SK-N-SH (cell line): ENCODE data around the gene CX3CR1. TPM values are rescaled to one million over a fixed set of nuclear protein-coding genes. Genes with fewer than 3 reads are reported as not detected.

ENCODE experiments used
- CTCF ChIA-PET: fragments of 300-600, 350-600 bp; formaldehyde crosslinking; extraction: SDS; loops from one replicate; lab custom pipeline; 2021; lab: Yijun Ruan, JAX
- POLR2A ChIA-PET: fragments of 350-600 bp; sonication (Branson Sonifier 250); formaldehyde crosslinking; extraction: SDS; loops from one replicate; lab custom pipeline; 2020; ENCODE audit warnings: antibody characterized with exemption, inconsistent platforms; lab: Yijun Ruan, JAX
- DNase-seq: peaks from one replicate; pipeline ENCODE4 v3.0.0; 2012
- H2AFZ ChIP-seq: fragments of 200-600 bp; sonication (generic); 2 replicates; pipeline ENCODE4 v1.8.1; 2016; ENCODE audit warnings: antibody characterized with exemption, mild to moderate bottlenecking, low read depth
- H3F3A ChIP-seq: fragments of 200-600 bp; sonication (generic); replicated peaks from 2 replicates; pipeline ENCODE3; 2016; ENCODE audit warnings: antibody characterized with exemption, mild to moderate bottlenecking; ENCODE audit not compliant: insufficient read depth
- H3K27ac ChIP-seq, 2 experiments: fragments of 200-500 bp in 1 of 2; fragments of 200-600 bp in 1 of 2; sonication (Bioruptor generic) in 1 of 2; sonication (generic), shearing (Covaris generic) in 1 of 2; 2 replicates each; pipeline versions ENCODE4 v1.5.1 to v1.6.1; 2014 to 2016; ENCODE audit warnings: low read depth in 2 of 2, inconsistent platforms in 1 of 2, low read length in 1 of 2, mild to moderate bottlenecking in 1 of 2, mixed read lengths in 1 of 2
- H3K27me3 ChIP-seq: fragments of 200-600 bp; sonication (generic), shearing (Covaris generic); 2 replicates; pipeline ENCODE4 v1.6.1; 2016; ENCODE audit warnings: mixed run types; ENCODE audit not compliant: insufficient read depth
- H3K36me3 ChIP-seq, 2 experiments: fragments of 200-500 bp in 1 of 2; fragments of 200-600 bp in 1 of 2; sonication (Bioruptor generic) in 1 of 2; sonication (generic) in 1 of 2; replicated peaks in 1 of 2; 2 replicates each; pipeline versions ENCODE3 to v1.5.1; 2014 to 2016; ENCODE audit warnings: low read length in 1 of 2, mild to moderate bottlenecking in 1 of 2; ENCODE audit not compliant: insufficient read depth in 2 of 2, control insufficient read depth in 1 of 2
- H3K4me1 ChIP-seq, 2 experiments: fragments of 200-500 bp in 1 of 2; fragments of 200-600 bp in 1 of 2; sonication (Bioruptor generic) in 1 of 2; sonication (generic), shearing (Covaris generic) in 1 of 2; 2 replicates each; pipeline versions ENCODE4 v1.5.1 to v1.6.1; 2014 to 2016; ENCODE audit warnings: low read depth in 1 of 2, low read length in 1 of 2, mixed run types in 1 of 2; ENCODE audit not compliant: insufficient read depth in 2 of 2, control insufficient read depth in 1 of 2
- H3K4me2 ChIP-seq: fragments of 200-600 bp; sonication (generic), shearing (Covaris generic); 2 replicates; pipeline ENCODE4 v1.6.1; 2017; ENCODE audit warnings: mixed run types
- H3K4me3 ChIP-seq, 2 experiments: fragments of 200-500 bp in 1 of 2; fragments of 200-600 bp in 1 of 2; sonication (Bioruptor generic) in 1 of 2; sonication (generic), shearing (Covaris generic) in 1 of 2; 2 replicates each; pipeline versions ENCODE4 v1.5.1 to v1.8.1; 2014 to 2016; ENCODE audit warnings: low read depth in 2 of 2, inconsistent platforms in 1 of 2, low read length in 1 of 2, mild to moderate bottlenecking in 1 of 2, mixed read lengths in 1 of 2, moderate library complexity in 1 of 2
- H3K79me2 ChIP-seq: fragments of 200-600 bp; sonication (generic); 2 replicates; pipeline ENCODE4 v1.8.1; 2017; ENCODE audit warnings: mild to moderate bottlenecking; ENCODE audit not compliant: insufficient read depth
- H3K9ac ChIP-seq: fragments of 200-600 bp; sonication (generic); 2 replicates; pipeline ENCODE4 v1.6.1; 2017; ENCODE audit warnings: mixed run types
- H3K9me2 ChIP-seq: fragments of 200-600 bp; sonication (generic); 2 replicates; pipeline ENCODE4 v1.6.1; 2017; ENCODE audit warnings: mixed run types
- H3K9me3 ChIP-seq: fragments of 200-600 bp; sonication (generic); 2 replicates; pipeline ENCODE4 v1.6.1; 2017; ENCODE audit warnings: mixed run types, mild to moderate bottlenecking, moderate library complexity
- H4K20me1 ChIP-seq: fragments of 200-600 bp; sonication (generic); 2 replicates; pipeline ENCODE4 v1.6.1; 2017; ENCODE audit warnings: mild to moderate bottlenecking, mixed run types; ENCODE audit not compliant: insufficient read depth
- EP300 ChIP-seq, 2 experiments: IDR thresholded peaks; 2 replicates each; pipeline versions ENCODE4 v1.4.0 to v1.6.1; 2012; ENCODE audit warnings: borderline replicate concordance in 1 of 2, low read depth in 1 of 2, low read length in 1 of 2
- FOXJ3 ChIP-seq: sonication (generic); formaldehyde crosslinking; IDR thresholded peaks from 2 replicates; pipeline ENCODE4 v1.5.1; 2020; ENCODE audit warnings: mild to moderate bottlenecking, missing genetic modification reagents
- FOXM1 ChIP-seq: IDR thresholded peaks from 2 replicates; pipeline ENCODE4 v1.4.0; 2012; ENCODE audit warnings: low read depth, mild to moderate bottlenecking
- MAX ChIP-seq: IDR thresholded peaks from 2 replicates; pipeline ENCODE4 v1.4.0; 2012; ENCODE audit warnings: low read depth
- MEF2A ChIP-seq: IDR thresholded peaks from 2 replicates; pipeline ENCODE4 v1.4.0; 2012; ENCODE audit warnings: low read depth, borderline replicate concordance
- MXI1 ChIP-seq: IDR thresholded peaks from 2 replicates; pipeline ENCODE4 v1.6.1; 2012; ENCODE audit warnings: mild to moderate bottlenecking, low read depth, low read length, improper control_type of control experiment
- NFIC ChIP-seq: IDR thresholded peaks from 2 replicates; pipeline ENCODE4 v1.4.0; 2012; ENCODE audit warnings: borderline replicate concordance
- RCOR1 ChIP-seq: fragments of 150-350 bp; IDR thresholded peaks from 2 replicates; pipeline ENCODE4 v1.6.1; 2017; ENCODE audit warnings: antibody characterized with exemption, low read length
- RXRA ChIP-seq: IDR thresholded peaks from 2 replicates; pipeline ENCODE4 v1.4.0; 2012; ENCODE audit warnings: low read depth, mild to moderate bottlenecking, borderline replicate concordance
- SIN3A ChIP-seq: IDR thresholded peaks from 2 replicates; pipeline ENCODE4 v1.6.1; 2012; ENCODE audit warnings: low read depth, mild to moderate bottlenecking, low read length, moderate library complexity, borderline replicate concordance
- TEAD4 ChIP-seq: IDR thresholded peaks from 2 replicates; pipeline ENCODE4 v1.4.0; 2012; ENCODE audit warnings: mild to moderate bottlenecking, borderline replicate concordance; ENCODE audit not compliant: insufficient read depth
- USF1 ChIP-seq: IDR thresholded peaks from 2 replicates; pipeline ENCODE4 v1.4.0; 2012; ENCODE audit warnings: low read depth, borderline replicate concordance
- USF2 ChIP-seq: fragments of 150-350 bp; IDR thresholded peaks from 2 replicates; pipeline ENCODE4 v1.6.1; 2017; ENCODE audit warnings: antibody characterized with exemption, low read length, low read depth, borderline replicate concordance
- ZBTB33 ChIP-seq: IDR thresholded peaks from 2 replicates; pipeline ENCODE4 v1.4.0; 2012; ENCODE audit warnings: low read depth, borderline replicate concordance
- WGBS: methylation state at CpG from one replicate; pipeline ENCODE4 v1.1.6; 2017; ENCODE audit warnings: low lambda C conversion rate; 5-methylcytosine and 5-hydroxymethylcytosine counted together
- polyA plus RNA-seq, 3 experiments: library from polyadenylated mRNA; depleted of rRNA; stranded (reverse); fragments of >200 nt; gene quantifications; 2 replicates each; pipeline ENCODE4 v1.2.3, GENCODE V29; 2012

CX3CR1 gene
- polyA plus RNA-seq, 1 of the 3 experiments (the other 2 are of a cell fraction): not detected

GRCh38 chr3:39272191-39272590, 7.6 kb downstream of the CX3CR1 start:
- peaks cover 8% of the 10 kb centered on the region; the same call in 1 of the 2 replicates for H3K27me3 ChIP-seq
- no peak overlapping the region for H3K4me2 ChIP-seq
- no peaks in the 10 kb centered on the region for H3K36me3 ChIP-seq
- no peak overlapping the region for H3K27ac ChIP-seq
- TF ChIP-seq USF1 (no peak), TEAD4 (no peak), SIN3A (no peak), MEF2A (no peak), FOXM1 (no peak), MXI1 (no peak), RXRA (no peak), MAX (no peak), NFIC (no peak), ZBTB33 (no peak), FOXJ3 (CRISPR knock-in tag) (no peak), EP300 (IDR thresholded peaks at IDR 0.05; ENCODE audit: borderline replicate concordance in 1 of 2, low read depth in 1 of 2, low read length in 1 of 2) (no peak), RCOR1 (no peak), USF2 (no peak)
- H3K4me3 ChIP-seq: no peak overlapping the region
- H3F3A ChIP-seq: no peaks in the 10 kb centered on the region
- H3K9me2 ChIP-seq: no peaks in the 10 kb centered on the region
- DNase-seq: no peak
- CTCF ChIA-PET: interaction anchor here (0.9 to 3.7 kb wide), 5 partner anchors 10 to 207 kb away, joined by 3 to 24 read pairs (median 3); no protein-coding TSS in a partner anchor
- H3K4me1 ChIP-seq: no peaks in the 10 kb centered on the region
- POLR2A ChIA-PET: no interaction called here
- 33% methylated on average over 2 of the region's 2 CpGs for WGBS
- H2AFZ ChIP-seq: no peak overlapping the region
- no peak overlapping the region for H3K9ac ChIP-seq
- H3K79me2 ChIP-seq: no peaks in the 10 kb centered on the region
- no peaks in the 10 kb centered on the region for H3K9me3 ChIP-seq
- H4K20me1 ChIP-seq: no peaks in the 10 kb centered on the region
